GM18870 (cell line): Measurements from ENCODE around the gene PAXX.

Experiments
- ATAC-seq: cut with Tn5 transposase; IDR thresholded peaks from one replicate; pipeline ENCODE4 v1.9.1; 2021; ENCODE audit warnings: moderate library complexity; ENCODE audit not compliant: unreplicated experiment

PAXX gene

GRCh38 chr9:136980669-136981478 lies 11.3 kb upstream of the PAXX start:
- no peak for ATAC-seq

- ATAC-seq, result no peak
These were observed 10.5 kb upstream of the PAXX start for GRCh38 chr9:136981588-136982231.

GRCh38 chr9:136982232-136983051 lies 9.8 kb upstream of the PAXX start, which contains the start of gene LCNL1:
Gene LCNL1 (plus strand): TSS chr9:136982993. CDS start chr9:136983587, 594 bp downstream.
- no peak for ATAC-seq

GRCh38 chr9:136983167-136983566 lies 9.1 kb upstream of the PAXX start:
- no peak for ATAC-seq

GRCh38 chr9:136983656-136984314 lies 8.4 kb upstream of the PAXX start:
- ATAC-seq, result no peak

GRCh38 chr9:136984464-136985026 lies 7.7 kb upstream of the PAXX start:
- no peak for ATAC-seq

- ATAC-seq, result no peak
These were observed 7.1 kb upstream of the PAXX start for GRCh38 chr9:136985027-136985602.

GRCh38 chr9:136985853-136986252 lies 6.4 kb upstream of the PAXX start:
- no peak for ATAC-seq

- no peak for ATAC-seq
These were observed 3.4 kb upstream of the PAXX start for GRCh38 chr9:136988872-136989271.

GRCh38 chr9:136990242-136990911 lies 1.8 kb upstream of the PAXX start:
- ATAC-seq, result no peak

- ATAC-seq, result peak; percentile 9
These were observed 672 bp downstream of the PAXX start for GRCh38 chr9:136992819-136993369.

- ATAC-seq, result no peak
These were observed 2.1 kb downstream of the PAXX start for GRCh38 chr9:136994180-136994887.

- no peak for ATAC-seq
These were observed 2.6 kb downstream of the PAXX start for GRCh38 chr9:136994888-136995230.

GRCh38 chr9:136995362-136995761 lies 3.1 kb downstream of the PAXX start:
- ATAC-seq, result no peak

GRCh38 chr9:136995772-136996311 lies 3.6 kb downstream of the PAXX start:
- no peak for ATAC-seq

- no peak for ATAC-seq
These were observed 4.4 kb downstream of the PAXX start, which contains the start of gene CLIC3 for GRCh38 chr9:136996361-136997292. Gene CLIC3 (minus strand): TSS chr9:136996568. CDS start chr9:136996543, 25 bp downstream.

- no peak for ATAC-seq
These were observed 5.1 kb downstream of the PAXX start for GRCh38 chr9:136997371-136997770.
